ENCODE results near the gene GOT1. TPM values are rescaled to one million over a fixed set of nuclear protein-coding genes. Genes with fewer than 3 reads are reported as not detected.

Gene GOT1
- total and polyA plus RNA-seq, 2 donors (not counting 3 experiments of a cell fraction or from before 2014, with no cell fraction given): 14.4 to 36.3 TPM

DNA sequence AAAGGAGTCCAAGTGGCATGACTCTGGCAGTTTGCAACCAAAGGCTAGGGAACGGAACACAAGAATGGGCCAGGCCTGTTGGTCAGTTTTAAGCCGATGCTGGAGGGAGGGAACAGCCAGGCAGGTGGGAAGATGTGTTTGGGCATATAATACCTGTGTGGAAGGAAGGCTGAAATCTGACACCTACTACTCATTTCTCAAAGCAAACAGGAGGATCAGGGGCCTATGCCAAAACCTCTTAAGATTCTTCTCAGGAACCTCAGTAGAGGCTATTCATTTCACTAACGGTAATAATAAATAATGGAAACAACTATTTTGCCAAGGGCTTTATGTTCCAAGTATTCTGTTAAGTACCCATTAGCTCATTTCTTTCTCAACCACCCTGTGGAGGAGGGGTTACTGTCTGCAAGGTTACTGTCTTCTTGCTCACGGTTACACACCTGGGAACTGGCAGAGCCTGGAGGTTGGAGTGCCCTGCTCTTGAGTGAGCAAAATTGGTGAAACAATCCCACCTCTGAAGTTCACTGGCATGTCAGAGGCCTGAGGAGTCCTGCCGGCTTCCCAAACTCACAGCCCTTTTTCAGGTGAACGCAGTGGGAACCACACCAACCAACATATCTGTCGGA is 35.5 kb downstream of the GOT1 start:
- H2AFZ ChIP-seq (ENCODE audit: low read depth, low read length): no peak overlapping the region
- H3K27ac ChIP-seq (ENCODE audit: insufficient read depth, low read depth, low read length): no peak overlapping the region
- no peaks in the 10 kb centered on the region for H3K79me2 ChIP-seq (ENCODE audit: control insufficient read depth, insufficient read depth, low read length)
- H3K4me1 ChIP-seq (ENCODE audit: control insufficient read depth, extremely low read depth, insufficient read depth, low read length): peaks cover 24% of the 10 kb centered on the region
- BruUV-seq (replicated peaks): no TSS peak
- H3K36me3 ChIP-seq (ENCODE audit: control insufficient read depth in 2 of 2, extremely low read depth in 1 of 2, insufficient read depth in 2 of 2, low read length in 2 of 2): peaks cover 0 to 2% of the 10 kb centered on the region in 2 experiments
- H3K27me3 ChIP-seq (ENCODE audit: control insufficient read depth in 2 of 2, insufficient read depth in 2 of 2, low read length in 2 of 2): no peaks in the 10 kb centered on the region
- no peak overlapping the region for H3K4me3 ChIP-seq (replicated peaks in 1 of 3; ENCODE audit: insufficient read depth in 1 of 3, low read depth in 1 of 3, low read length in 3 of 3)
- ChIA-PET POLR2A (no interaction called here), CTCF (interaction anchor here (6.8 kb wide), 1 partner anchor 38 kb away, joined by 151 read pairs; the partner anchor contains the start of gene GOT1)
- TF ChIP-seq EZH2 (IDR thresholded peaks at IDR 0.05; ENCODE audit: borderline replicate concordance, low read depth, low read length, severe bottlenecking): no peak
- no peaks in the 10 kb centered on the region for H4K20me1 ChIP-seq (replicated peaks; ENCODE audit: control insufficient read depth, extremely low read depth, insufficient read depth, low read length)
- H3K9me1 ChIP-seq (replicated peaks; ENCODE audit: control insufficient read depth, extremely low read depth, insufficient read depth, low read length): no peaks in the 10 kb centered on the region
- FAIRE-seq: no peak
- no peak overlapping the region for H3K9ac ChIP-seq (replicated peaks; ENCODE audit: extremely low read depth, insufficient read depth, low read length)
- H3K9me3 ChIP-seq (replicated peaks; ENCODE audit: control insufficient read depth, insufficient read depth, low read length): no peaks in the 10 kb centered on the region
- intact Hi-C loops (cut with micrococcal nuclease) (loop anchor here (5.0 to 10.0 kb wide), 2 partner anchors 152 to 930 kb away; no protein-coding TSS in a partner anchor), dilution Hi-C loops (cut with MboI; ENCODE audit: extremely low pct_ligation_motif_present, low sequenced_read_pairs) (no loop called here)
- DNase-seq (ENCODE audit: low read depth, low spot score): no peak
- no peak overlapping the region for H3K4me2 ChIP-seq (ENCODE audit: insufficient read depth, low read length)

GRCh38 chr10:99394256-99394655 is 36.2 kb downstream of the GOT1 start:
- Histone ChIP-seq H3K9ac (replicated peaks; ENCODE audit: extremely low read depth, insufficient read depth, low read length) (no peak overlapping the region), H3K4me3 (replicated peaks in 1 of 3; ENCODE audit: insufficient read depth in 1 of 3, low read depth in 1 of 3, low read length in 3 of 3) (no peak overlapping the region), H3K27me3 (ENCODE audit: control insufficient read depth in 2 of 2, insufficient read depth in 2 of 2, low read length in 2 of 2) (no peaks in the 10 kb centered on the region), H4K20me1 (replicated peaks; ENCODE audit: control insufficient read depth, extremely low read depth, insufficient read depth, low read length) (no peaks in the 10 kb centered on the region), H3K27ac (ENCODE audit: insufficient read depth, low read depth, low read length) (no peak overlapping the region), H3K9me3 (replicated peaks; ENCODE audit: control insufficient read depth, insufficient read depth, low read length) (no peaks in the 10 kb centered on the region), H3K79me2 (ENCODE audit: control insufficient read depth, insufficient read depth, low read length) (no peaks in the 10 kb centered on the region), H3K4me1 (ENCODE audit: control insufficient read depth, extremely low read depth, insufficient read depth, low read length) (peaks cover 24% of the 10 kb centered on the region), H3K4me2 (ENCODE audit: insufficient read depth, low read length) (no peak overlapping the region), H3K9me1 (replicated peaks; ENCODE audit: control insufficient read depth, extremely low read depth, insufficient read depth, low read length) (no peaks in the 10 kb centered on the region), H2AFZ (ENCODE audit: low read depth, low read length) (no peak overlapping the region), H3K36me3 (ENCODE audit: control insufficient read depth in 2 of 2, extremely low read depth in 1 of 2, insufficient read depth in 2 of 2, low read length in 2 of 2) (peaks cover 0 to 2% of the 10 kb centered on the region in 2 experiments)
- no TSS peak for BruUV-seq (replicated peaks)
- ChIA-PET CTCF (interaction anchor here (3.4 to 6.8 kb wide), 2 partner anchors 9 to 39 kb away, joined by 32 to 151 read pairs; partner anchors contain the start of gene GOT1), POLR2A (no interaction called here)
- intact Hi-C loops (cut with micrococcal nuclease) (loop anchor here (5.0 to 10.0 kb wide), 2 partner anchors 153 to 929 kb away; no protein-coding TSS in a partner anchor), dilution Hi-C loops (cut with MboI; ENCODE audit: extremely low pct_ligation_motif_present, low sequenced_read_pairs) (no loop called here)
- FAIRE-seq (no peak), DNase-seq (ENCODE audit: low read depth, low spot score) (no peak)
- TF ChIP-seq MYC (IDR thresholded peaks at IDR 0.05; ENCODE audit: low read depth, low read length): no peak
- TF ChIP-seq GATA2 (IDR thresholded peaks at IDR 0.05; ENCODE audit: insufficient read depth, insufficient read length, low read depth, low read length): no peak
- no peak for TF ChIP-seq POLR2AphosphoS5 (IDR thresholded peaks at IDR 0.05; ENCODE audit: insufficient read depth, low read depth, low read length)
- no peak for TF ChIP-seq JUN (IDR thresholded peaks at IDR 0.05; ENCODE audit: borderline replicate concordance, insufficient read depth, insufficient read length, low read depth)
- no peak for TF ChIP-seq POLR2A (IDR thresholded peaks at IDR 0.05; ENCODE audit: low read depth, low read length)
- no peak for TF ChIP-seq FOS (IDR thresholded peaks at IDR 0.05; ENCODE audit: borderline replicate concordance, insufficient read depth, low read length)
- no peak for TF ChIP-seq MAX (IDR thresholded peaks at IDR 0.05; ENCODE audit: insufficient read depth, insufficient read length)
- TF ChIP-seq EZH2 (IDR thresholded peaks at IDR 0.05; ENCODE audit: borderline replicate concordance, low read depth, low read length, severe bottlenecking): no peak
- TF ChIP-seq, protein P1, sequence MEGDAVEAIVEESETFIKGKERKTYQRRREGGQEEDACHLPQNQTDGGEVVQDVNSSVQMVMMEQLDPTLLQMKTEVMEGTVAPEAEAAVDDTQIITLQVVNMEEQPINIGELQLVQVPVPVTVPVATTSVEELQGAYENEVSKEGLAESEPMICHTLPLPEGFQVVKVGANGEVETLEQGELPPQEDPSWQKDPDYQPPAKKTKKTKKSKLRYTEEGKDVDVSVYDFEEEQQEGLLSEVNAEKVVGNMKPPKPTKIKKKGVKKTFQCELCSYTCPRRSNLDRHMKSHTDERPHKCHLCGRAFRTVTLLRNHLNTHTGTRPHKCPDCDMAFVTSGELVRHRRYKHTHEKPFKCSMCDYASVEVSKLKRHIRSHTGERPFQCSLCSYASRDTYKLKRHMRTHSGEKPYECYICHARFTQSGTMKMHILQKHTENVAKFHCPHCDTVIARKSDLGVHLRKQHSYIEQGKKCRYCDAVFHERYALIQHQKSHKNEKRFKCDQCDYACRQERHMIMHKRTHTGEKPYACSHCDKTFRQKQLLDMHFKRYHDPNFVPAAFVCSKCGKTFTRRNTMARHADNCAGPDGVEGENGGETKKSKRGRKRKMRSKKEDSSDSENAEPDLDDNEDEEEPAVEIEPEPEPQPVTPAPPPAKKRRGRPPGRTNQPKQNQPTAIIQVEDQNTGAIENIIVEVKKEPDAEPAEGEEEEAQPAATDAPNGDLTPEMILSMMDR (IDR thresholded peaks at IDR 0.05; ENCODE audit: extremely low read depth in 1 of 2, insufficient read depth in 1 of 2, low read depth in 1 of 2, low read length in 2 of 2): no peak

All from endothelial cell of umbilical vein (primary cell).